ENCODE results near the gene DIP2C.

GRCh38 chr10:366186-366585 is 323.3 kb downstream of the DIP2C start:
- TF ChIP-seq ARID4B (CRISPR knock-in tag; IDR thresholded peaks at IDR 0.05; ENCODE audit: borderline replicate concordance) (no peak), MYBL2 (CRISPR knock-in tag; IDR thresholded peaks at IDR 0.05) (no peak), ESRRA (CRISPR knock-in tag; IDR thresholded peaks at IDR 0.05; ENCODE audit: borderline replicate concordance) (no peak), CTCF (IDR thresholded peaks at IDR 0.05) (no peak)

Measured in WTC11 (cell line).